Kidney (tissue), 14 donors: ENCODE data around the gene MYO5B. TPM values are rescaled to one million over a fixed set of nuclear protein-coding genes. Genes with fewer than 3 reads are reported as not detected.

ENCODE experiments used
- DNase-seq, 5 donors: peaks; one replicate each; pipeline ENCODE4 v3.0.0-alpha.2; 2013 to 2020
- FAIRE-seq: peaks from 2 replicates; lab custom pipeline; 2012; peaks lifted over from hg19 to GRCh38; lab: Jason Lieb, UNC
- H3K27ac ChIP-seq, 2 donors: one replicate each; pipeline ENCODE4 v1.7.0; 2013; ENCODE audit warnings: low read depth in 2 of 2, low read length in 2 of 2, inconsistent platforms in 1 of 2
- H3K27me3 ChIP-seq: one replicate; pipeline ENCODE4 v1.7.1; 2013; ENCODE audit warnings: low read length, inconsistent platforms; ENCODE audit not compliant: control insufficient read depth, insufficient read depth
- H3K36me3 ChIP-seq, 3 donors: one replicate each; pipeline versions ENCODE4 v1.7.0 to v1.7.1; 2013; ENCODE audit warnings: low read length in 3 of 3, control low read depth in 1 of 3, inconsistent platforms in 1 of 3; ENCODE audit not compliant: insufficient read depth in 3 of 3, control insufficient read depth in 2 of 3
- H3K4me1 ChIP-seq, 3 donors: one replicate each; pipeline versions ENCODE4 v1.7.0 to v1.7.1; 2013; ENCODE audit warnings: low read length in 3 of 3, inconsistent platforms in 1 of 3, low read depth in 1 of 3; ENCODE audit not compliant: control insufficient read depth in 2 of 3, insufficient read depth in 2 of 3
- H3K4me3 ChIP-seq, 3 donors: one replicate each; pipeline versions ENCODE4 v1.7.0 to v1.8.1; 2013; ENCODE audit warnings: low read length in 3 of 3, control low read depth in 1 of 3, inconsistent platforms in 1 of 3
- H3K9ac ChIP-seq, 3 donors: one replicate each; pipeline versions ENCODE4 v1.7.0 to v1.7.1; 2013; ENCODE audit warnings: low read length in 3 of 3, control low read depth in 1 of 3, inconsistent platforms in 1 of 3
- H3K9me3 ChIP-seq, 3 donors: one replicate each; pipeline versions ENCODE4 v1.7.0 to v1.7.1; 2013; ENCODE audit warnings: low read length in 3 of 3, control low read depth in 1 of 3, inconsistent platforms in 1 of 3; ENCODE audit not compliant: control insufficient read depth in 2 of 3, insufficient read depth in 1 of 3
- intact Hi-C: fragments of 100-400 bp; cut with DNase I; formaldehyde crosslinking; loops from one replicate; pipeline ENCODE4 v1.11.1; 2022
- polyA plus RNA-seq: library from polyadenylated mRNA; stranded (reverse); fragments of 350-450 nt; fragmentation: Illumina TruSeq; extraction: RNeasy Lipid Tissue Mini Kit (QIAGEN cat#74804); gene quantifications from one replicate; pipeline ENCODE4 v1.2.3, GENCODE V29; 2014; ENCODE audit warnings: low read depth, low replicate concordance; ENCODE audit not compliant: insufficient read depth
- total RNA-seq: library from RNA; stranded (reverse); fragmentation: NEBNext Ultra II Directional; extraction: Animal tissue kit (Norgen Biotek cat#: 25700); gene quantifications from one replicate; pipeline ENCODE4 v1.2.1, GENCODE V29; 2021
- TF ChIP-seq, protein P1 (sequence below): IDR thresholded peaks from 3 replicates; pipeline ENCODE4 v1.5.1; 2012; ENCODE audit warnings: mild to moderate bottlenecking, moderate library complexity, borderline replicate concordance; ENCODE audit not compliant: insufficient read depth; ENCODE audit errors: extremely low read depth
- donor health status: control.
- donor health status: control.
- donor health status: control.
- donor health status: control.
- donor health status: control.
- donor health status: DM: yes; HTN: yes; CAD: no.
- donor health status: Normal renal cell carcinoma (clear cell type).

MYO5B gene
- total and polyA plus RNA-seq, 2 donors from 2014 or later, result 17.8 to 43.8 TPM

DNA sequence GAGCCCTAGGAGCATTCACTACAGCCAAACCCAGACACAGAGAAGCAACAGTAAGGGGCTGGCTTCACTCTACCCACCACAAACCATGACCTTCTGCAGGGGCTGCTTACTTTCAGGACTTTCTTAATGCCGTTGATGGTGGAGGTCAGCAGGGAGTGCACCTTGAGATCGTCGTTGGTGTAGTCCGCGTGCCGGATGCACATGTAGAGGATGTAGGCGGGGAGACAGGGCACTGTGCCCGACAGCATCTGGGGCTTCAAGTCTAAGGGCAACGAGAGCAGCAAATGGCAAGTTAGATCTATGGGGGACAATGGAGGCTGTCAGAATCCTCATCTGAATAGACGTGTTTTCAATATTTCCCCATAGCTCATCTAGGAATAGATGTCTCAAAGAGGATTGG, 351.8 kb downstream of the MYO5B start:
- intact Hi-C loops, result no loop called here
- TF ChIP-seq, protein P1, sequence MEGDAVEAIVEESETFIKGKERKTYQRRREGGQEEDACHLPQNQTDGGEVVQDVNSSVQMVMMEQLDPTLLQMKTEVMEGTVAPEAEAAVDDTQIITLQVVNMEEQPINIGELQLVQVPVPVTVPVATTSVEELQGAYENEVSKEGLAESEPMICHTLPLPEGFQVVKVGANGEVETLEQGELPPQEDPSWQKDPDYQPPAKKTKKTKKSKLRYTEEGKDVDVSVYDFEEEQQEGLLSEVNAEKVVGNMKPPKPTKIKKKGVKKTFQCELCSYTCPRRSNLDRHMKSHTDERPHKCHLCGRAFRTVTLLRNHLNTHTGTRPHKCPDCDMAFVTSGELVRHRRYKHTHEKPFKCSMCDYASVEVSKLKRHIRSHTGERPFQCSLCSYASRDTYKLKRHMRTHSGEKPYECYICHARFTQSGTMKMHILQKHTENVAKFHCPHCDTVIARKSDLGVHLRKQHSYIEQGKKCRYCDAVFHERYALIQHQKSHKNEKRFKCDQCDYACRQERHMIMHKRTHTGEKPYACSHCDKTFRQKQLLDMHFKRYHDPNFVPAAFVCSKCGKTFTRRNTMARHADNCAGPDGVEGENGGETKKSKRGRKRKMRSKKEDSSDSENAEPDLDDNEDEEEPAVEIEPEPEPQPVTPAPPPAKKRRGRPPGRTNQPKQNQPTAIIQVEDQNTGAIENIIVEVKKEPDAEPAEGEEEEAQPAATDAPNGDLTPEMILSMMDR, result no peak
- no peaks in the 10 kb centered on the region for H3K27me3 ChIP-seq
- no peaks in the 10 kb centered on the region for H3K4me1 ChIP-seq
- no peak overlapping the region for H3K27ac ChIP-seq
- no peak for DNase-seq
- H3K36me3 ChIP-seq, result peaks cover 0 to 5% (median 5%) of the 10 kb centered on the region in 3 donors
- H3K9ac ChIP-seq, result no peak overlapping the region
- H3K9me3 ChIP-seq, result no peaks in the 10 kb centered on the region
- FAIRE-seq, result no peak
- no peak overlapping the region for H3K4me3 ChIP-seq

DNA sequence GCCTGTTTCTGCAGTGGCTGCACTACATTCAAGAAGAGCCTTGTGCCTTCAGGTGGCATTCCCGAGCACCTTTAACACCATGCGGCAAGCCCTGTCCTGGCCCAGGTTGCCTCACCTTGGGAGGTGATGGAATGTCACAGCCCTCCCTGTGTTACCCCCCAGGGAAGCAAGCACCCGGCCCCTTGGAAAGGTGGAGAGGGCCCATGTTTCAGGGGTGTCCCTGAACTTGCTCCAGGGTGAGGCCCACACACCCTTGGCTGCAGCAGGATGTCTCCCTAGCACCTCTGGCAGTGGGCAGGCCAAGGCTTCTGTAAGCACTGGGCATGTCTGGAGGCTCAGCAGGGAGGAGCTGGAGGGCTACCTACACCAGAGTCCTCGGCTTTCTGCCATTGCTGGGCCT, 352.3 kb downstream of the MYO5B start:
- TF ChIP-seq, protein P1, result no peak
- Histone ChIP-seq H3K4me3 (no peak overlapping the region), H3K27me3 (no peaks in the 10 kb centered on the region), H3K9ac (no peak overlapping the region), H3K36me3 (peaks cover 0 to 5% (median 5%) of the 10 kb centered on the region in 3 donors), H3K9me3 (no peaks in the 10 kb centered on the region), H3K4me1 (no peaks in the 10 kb centered on the region), H3K27ac (no peak overlapping the region)
- intact Hi-C loops, result no loop called here
- FAIRE-seq, result no peak
- no peak for DNase-seq

DNA sequence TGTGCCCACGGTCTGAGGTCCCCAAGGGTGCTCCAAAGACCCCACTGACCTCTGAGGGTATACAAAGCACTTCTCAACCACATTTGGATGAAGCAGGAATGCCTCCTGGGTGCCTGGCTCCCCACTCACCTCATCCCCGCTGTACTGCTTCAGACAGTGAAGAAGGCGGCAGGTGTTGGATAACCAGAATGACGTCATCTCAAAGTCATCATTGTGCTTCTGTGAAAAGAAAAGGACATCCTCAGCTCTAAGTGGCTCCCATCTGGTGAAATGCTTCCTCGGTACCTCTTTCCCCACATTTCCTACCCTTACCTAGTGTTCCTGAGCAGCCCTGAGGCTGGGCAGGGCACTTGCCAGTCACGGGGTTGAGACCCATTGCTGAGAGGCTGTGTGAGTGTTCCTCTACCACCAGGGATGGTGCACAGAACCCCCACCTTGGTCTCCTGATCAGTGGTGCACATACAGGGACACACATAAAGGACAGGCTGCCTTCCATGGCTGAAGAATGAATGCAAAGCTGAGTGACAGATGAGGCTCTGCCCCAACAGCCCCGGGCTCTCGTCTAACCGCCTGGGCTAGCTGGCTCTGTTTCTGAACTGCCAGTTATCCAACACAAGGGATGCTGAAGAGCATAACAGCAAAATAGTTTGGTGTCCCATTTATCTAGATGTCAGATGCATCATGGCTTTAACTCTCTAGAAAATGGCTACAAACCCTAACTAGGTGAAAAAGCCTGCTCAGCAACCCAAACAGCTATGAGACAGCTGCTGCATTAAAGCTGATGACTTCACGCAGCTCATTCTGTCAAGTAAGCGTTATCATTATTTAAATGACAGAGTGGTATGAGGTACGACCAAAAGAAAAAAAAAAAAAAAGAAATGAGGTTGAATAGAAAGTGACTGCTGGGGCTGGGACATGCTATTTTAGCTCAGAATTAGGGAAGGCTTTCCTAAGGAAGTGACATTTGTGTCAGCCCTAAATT, 353.4 kb downstream of the MYO5B start:
- H3K9ac ChIP-seq, result no peak overlapping the region
- H3K36me3 ChIP-seq, result peaks cover 0 to 6% (median 5%) of the 10 kb centered on the region in 3 donors
- TF ChIP-seq, protein P1, result no peak
- H3K4me3 ChIP-seq, result no peak overlapping the region
- intact Hi-C loops, result no loop called here
- H3K27me3 ChIP-seq, result no peaks in the 10 kb centered on the region
- no peak for DNase-seq
- H3K27ac ChIP-seq, result no peak overlapping the region
- no peak for FAIRE-seq
- no peaks in the 10 kb centered on the region for H3K9me3 ChIP-seq
- H3K4me1 ChIP-seq, result no peaks in the 10 kb centered on the region
